SK-N-SH treated with all-trans-retinoic acid at 6 μM for 48 hours (cell line): ENCODE results near the gene CACNA2D2.

Experiments
- ARNTL ChIP-seq: fragments of 450-650 bp; formaldehyde crosslinking; IDR thresholded peaks from 2 replicates; pipeline ENCODE4 v1.5.0; 2020; ENCODE audit warnings: low read depth, mild to moderate bottlenecking, moderate library complexity, borderline replicate concordance
- BACH2 ChIP-seq: fragments of 250-450 bp; sonication (Bioruptor Pico); IDR thresholded peaks from 2 replicates; pipeline ENCODE4 v1.9.0; 2021; ENCODE audit warnings: mild to moderate bottlenecking, borderline replicate concordance
- CREB5 ChIP-seq: fragments of 250-450 bp; sonication (Bioruptor Pico); IDR thresholded peaks from 2 replicates; pipeline ENCODE4 v1.5.1; 2020; ENCODE audit warnings: low read depth, mild to moderate bottlenecking, moderate library complexity
- CSRNP3 ChIP-seq: fragments of 250-450 bp; sonication (Bioruptor Pico); IDR thresholded peaks from 2 replicates; pipeline ENCODE4 v1.5.1; 2021; ENCODE audit warnings: mild to moderate bottlenecking, moderate library complexity
- ESRRG ChIP-seq: fragments of 250-450 bp; sonication (Bioruptor Pico); IDR thresholded peaks from 2 replicates; pipeline ENCODE4 v1.6.1; 2021; ENCODE audit warnings: mild to moderate bottlenecking
- GLIS3 ChIP-seq: fragments of 250-450 bp; sonication (Bioruptor Pico); IDR thresholded peaks from 2 replicates; pipeline ENCODE4 v1.5.0; 2020; ENCODE audit warnings: mild to moderate bottlenecking, moderate library complexity
- OSR1 ChIP-seq: fragments of 250-450 bp; sonication (Bioruptor Pico); IDR thresholded peaks from 2 replicates; pipeline ENCODE4 v1.8.0; 2022; ENCODE audit warnings: moderate library complexity, mild to moderate bottlenecking, inconsistent platforms
- PATZ1 ChIP-seq: fragments of 250-450 bp; sonication (Bioruptor Pico); IDR thresholded peaks from 2 replicates; pipeline ENCODE4 v1.8.0; 2020; ENCODE audit warnings: mild to moderate bottlenecking, moderate library complexity, borderline replicate concordance
- TCF4 ChIP-seq: fragments of 250-450 bp; sonication (Bioruptor Pico); IDR thresholded peaks from 2 replicates; pipeline ENCODE4 v1.8.0; 2021; ENCODE audit warnings: mild to moderate bottlenecking, moderate library complexity, borderline replicate concordance
- ZC3H10 ChIP-seq: fragments of 250-450 bp; sonication (Bioruptor Pico); IDR thresholded peaks from 2 replicates; pipeline ENCODE4 v1.5.1; 2021; ENCODE audit warnings: mild to moderate bottlenecking, moderate library complexity
- ZNF8 ChIP-seq: fragments of 450-650 bp; formaldehyde crosslinking; IDR thresholded peaks from 2 replicates; pipeline ENCODE4 v1.5.0; 2020; ENCODE audit warnings: mild to moderate bottlenecking, moderate library complexity

GRCh38 chr3:50319894-50320625 is 183.4 kb downstream of the CACNA2D2 start:
- TF ChIP-seq CREB5 (CRISPR knock-in tag) (no peak), ESRRG (CRISPR knock-in tag) (no peak), OSR1 (CRISPR knock-in tag) (no peak), ZC3H10 (no peak), BACH2 (no peak), GLIS3 (CRISPR knock-in tag) (no peak), TCF4 (no peak), ARNTL (CRISPR knock-in tag) (no peak), ZNF8 (CRISPR knock-in tag) (no peak), CSRNP3 (CRISPR knock-in tag) (no peak), PATZ1 (CRISPR knock-in tag) (no peak)
